Suprapubic skin (tissue), 3 donors: ENCODE measurements around the gene PDE3A.

Experiments used
- EP300 ChIP-seq: sonication (generic); formaldehyde crosslinking; IDR thresholded peaks from one replicate; pipeline ENCODE4 v1.6.1; 2017; ENCODE audit warnings: antibody characterized with exemption
- POLR2A ChIP-seq, 2 donors: fragments of 450-650 bp; IDR thresholded peaks; one replicate each; pipeline ENCODE4 v1.6.1; 2017; ENCODE audit warnings: antibody characterized with exemption in 2 of 2, mild to moderate bottlenecking in 2 of 2, moderate library complexity in 2 of 2
- TF ChIP-seq, protein P1 (sequence below), 2 donors: fragments of 200-600 bp in 1 of 2; fragments of 450-650 bp in 1 of 2; sonication (generic) in 1 of 2; IDR thresholded peaks; one replicate each; pipeline ENCODE4 v1.5.1; 2016 to 2019; ENCODE audit warnings: antibody characterized with exemption in 2 of 2, mild to moderate bottlenecking in 1 of 2, moderate library complexity in 1 of 2

GRCh38 chr12:20410734-20411133 lies 42.4 kb downstream of the PDE3A start:
- TF ChIP-seq POLR2A (IDR thresholded peaks at IDR 0.05), result no peak
- TF ChIP-seq EP300, result no peak
- TF ChIP-seq, protein P1, sequence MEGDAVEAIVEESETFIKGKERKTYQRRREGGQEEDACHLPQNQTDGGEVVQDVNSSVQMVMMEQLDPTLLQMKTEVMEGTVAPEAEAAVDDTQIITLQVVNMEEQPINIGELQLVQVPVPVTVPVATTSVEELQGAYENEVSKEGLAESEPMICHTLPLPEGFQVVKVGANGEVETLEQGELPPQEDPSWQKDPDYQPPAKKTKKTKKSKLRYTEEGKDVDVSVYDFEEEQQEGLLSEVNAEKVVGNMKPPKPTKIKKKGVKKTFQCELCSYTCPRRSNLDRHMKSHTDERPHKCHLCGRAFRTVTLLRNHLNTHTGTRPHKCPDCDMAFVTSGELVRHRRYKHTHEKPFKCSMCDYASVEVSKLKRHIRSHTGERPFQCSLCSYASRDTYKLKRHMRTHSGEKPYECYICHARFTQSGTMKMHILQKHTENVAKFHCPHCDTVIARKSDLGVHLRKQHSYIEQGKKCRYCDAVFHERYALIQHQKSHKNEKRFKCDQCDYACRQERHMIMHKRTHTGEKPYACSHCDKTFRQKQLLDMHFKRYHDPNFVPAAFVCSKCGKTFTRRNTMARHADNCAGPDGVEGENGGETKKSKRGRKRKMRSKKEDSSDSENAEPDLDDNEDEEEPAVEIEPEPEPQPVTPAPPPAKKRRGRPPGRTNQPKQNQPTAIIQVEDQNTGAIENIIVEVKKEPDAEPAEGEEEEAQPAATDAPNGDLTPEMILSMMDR (IDR thresholded peaks at IDR 0.05), result no peak
